Thymus (tissue), 11 donors: ENCODE data around the gene ARFGAP3. TPM values are rescaled to one million over a fixed set of nuclear protein-coding genes. Genes with fewer than 3 reads are reported as not detected.

Experiments
- DNase-seq, 9 donors: peaks; one replicate each; pipeline ENCODE4 v3.0.0-alpha.2; 2013; ENCODE audit warnings: low spot score in 9 of 9, low read depth in 6 of 9, missing footprints in 1 of 9
- H3K27ac ChIP-seq, 2 donors: one replicate each; pipeline ENCODE4 v1.5.1; 2013; ENCODE audit warnings: control low read depth in 1 of 2, low read depth in 1 of 2, low read length in 1 of 2, mild to moderate bottlenecking in 1 of 2, moderate library complexity in 1 of 2
- H3K27me3 ChIP-seq, 2 donors: one replicate each; pipeline ENCODE4 v1.5.1; 2013; ENCODE audit warnings: low read length in 1 of 2; ENCODE audit not compliant: control insufficient read depth in 2 of 2, insufficient read depth in 1 of 2
- H3K36me3 ChIP-seq, 2 donors: one replicate each; pipeline ENCODE4 v1.5.1; 2013; ENCODE audit warnings: low read length in 1 of 2, mild to moderate bottlenecking in 1 of 2, moderate library complexity in 1 of 2; ENCODE audit not compliant: control insufficient read depth in 2 of 2, insufficient read depth in 2 of 2
- H3K4me1 ChIP-seq, 2 donors: one replicate each; pipeline ENCODE4 v1.5.1; 2013; ENCODE audit warnings: low read length in 2 of 2; ENCODE audit not compliant: control insufficient read depth in 2 of 2, insufficient read depth in 2 of 2
- H3K4me3 ChIP-seq, 2 donors: one replicate each; pipeline ENCODE4 v1.5.1; 2013; ENCODE audit warnings: low read length in 2 of 2, control low read depth in 1 of 2, mild to moderate bottlenecking in 1 of 2
- H3K9me3 ChIP-seq, 2 donors: one replicate each; pipeline ENCODE4 v1.5.1; 2013; ENCODE audit warnings: low read length in 1 of 2, mild to moderate bottlenecking in 1 of 2; ENCODE audit not compliant: control insufficient read depth in 2 of 2, insufficient read depth in 1 of 2
- WGBS: extraction: QIAGEN DNeasy Blood & Tissue Kit; methylation state at CpG from one replicate; pipeline ENCODE4 v1.1.7; 2013; 5-methylcytosine and 5-hydroxymethylcytosine counted together
- polyA plus RNA-seq: library from polyadenylated mRNA; stranded (reverse); fragments of 200-250 nt; gene quantifications from one replicate; pipeline ENCODE4 v1.2.3, GENCODE V29; 2013
- total RNA-seq: library from RNA; stranded (reverse); fragments of 120-200 nt; gene quantifications from one replicate; pipeline ENCODE4 v1.2.4, GENCODE V29; 2013
- donor health status: healthy.

Gene ARFGAP3
- total and polyA plus RNA-seq, 2 donors: 29.9 to 40.0 TPM

- WGBS: 90% methylated on average over 14 of the region's 14 CpGs
- Histone ChIP-seq H3K4me3 (no peak overlapping the region), H3K4me1 (peaks cover 0 to 8% of the 10 kb centered on the region in 2 donors), H3K27me3 (no peaks in the 10 kb centered on the region), H3K27ac (no peak overlapping the region), H3K9me3 (no peaks in the 10 kb centered on the region), H3K36me3 (peaks cover 37 to 50% of the 10 kb centered on the region in 2 donors)
- DNase-seq: no peak
These were observed 30.7 kb upstream of the ARFGAP3 start for GRCh38 chr22:42887523-42888507.

- no peak for DNase-seq
- WGBS: 89% methylated on average over 7 of the region's 7 CpGs
- H3K27ac ChIP-seq: no peak overlapping the region
These were observed 30.0 kb upstream of the ARFGAP3 start for GRCh38 chr22:42887120-42887519.

GRCh38 chr22:42885446-42885845 is 28.4 kb upstream of the ARFGAP3 start:
- no peaks in the 10 kb centered on the region for H3K27me3 ChIP-seq
- WGBS: 97% methylated on average over 9 of the region's 9 CpGs
- no peak overlapping the region for H3K4me3 ChIP-seq
- no peak for DNase-seq
- H3K9me3 ChIP-seq: no peaks in the 10 kb centered on the region
- peaks cover 56 to 61% of the 10 kb centered on the region in 2 donors for H3K36me3 ChIP-seq
- H3K27ac ChIP-seq: no peak overlapping the region
- no peaks in the 10 kb centered on the region for H3K4me1 ChIP-seq

More at GRCh38 chr22:42887120-42887519, 30.0 kb upstream of the ARFGAP3 start:
- Histone ChIP-seq H3K4me3 (no peak overlapping the region), H3K4me1 (peaks cover 0 to 1% of the 10 kb centered on the region in 2 donors), H3K27me3 (no peaks in the 10 kb centered on the region), H3K9me3 (no peaks in the 10 kb centered on the region), H3K36me3 (peaks cover 41 to 54% of the 10 kb centered on the region in 2 donors)

- H3K36me3 ChIP-seq: peaks cover 59 to 61% of the 10 kb centered on the region in 2 donors
- H3K27ac ChIP-seq: no peak overlapping the region
- H3K4me1 ChIP-seq: no peaks in the 10 kb centered on the region
- H3K4me3 ChIP-seq: no peak overlapping the region
- DNase-seq: no peak
- H3K9me3 ChIP-seq: no peaks in the 10 kb centered on the region
- H3K27me3 ChIP-seq: no peaks in the 10 kb centered on the region
- 94% methylated on average over 7 of the region's 7 CpGs for WGBS
These were observed 27.7 kb upstream of the ARFGAP3 start for GRCh38 chr22:42884616-42885375.

- Histone ChIP-seq H3K9me3 (no peaks in the 10 kb centered on the region), H3K4me1 (no peaks in the 10 kb centered on the region), H3K4me3 (no peak overlapping the region), H3K27me3 (no peaks in the 10 kb centered on the region), H3K36me3 (peaks cover 59 to 61% of the 10 kb centered on the region in 2 donors), H3K27ac (no peak overlapping the region)
- 99% methylated on average over 9 of the region's 9 CpGs for WGBS
- DNase-seq: no peak
These were observed 26.9 kb upstream of the ARFGAP3 start for GRCh38 chr22:42883970-42884369.

- DNase-seq: no peak
- Histone ChIP-seq H3K4me3 (no peak overlapping the region), H3K27me3 (no peaks in the 10 kb centered on the region), H3K9me3 (no peaks in the 10 kb centered on the region), H3K4me1 (no peaks in the 10 kb centered on the region), H3K36me3 (peaks cover 56 to 61% of the 10 kb centered on the region in 2 donors), H3K27ac (no peak overlapping the region)
- 95% methylated on average over 8 of the region's 8 CpGs for WGBS
These were observed 26.0 kb upstream of the ARFGAP3 start for GRCh38 chr22:42883121-42883520.

- Histone ChIP-seq H3K27ac (no peak overlapping the region), H3K4me1 (no peaks in the 10 kb centered on the region), H3K36me3 (peaks cover 52 to 64% of the 10 kb centered on the region in 2 donors), H3K9me3 (no peaks in the 10 kb centered on the region), H3K27me3 (no peaks in the 10 kb centered on the region), H3K4me3 (no peak overlapping the region)
- DNase-seq: no peak
- 82% methylated on average over 10 of the region's 10 CpGs for WGBS
These were observed 25.0 kb upstream of the ARFGAP3 start for GRCh38 chr22:42881982-42882656.

GRCh38 chr22:42881298-42881697 is 24.2 kb upstream of the ARFGAP3 start:
- Histone ChIP-seq H3K9me3 (no peaks in the 10 kb centered on the region), H3K4me1 (no peaks in the 10 kb centered on the region), H3K27ac (no peak overlapping the region), H3K27me3 (no peaks in the 10 kb centered on the region), H3K4me3 (no peak overlapping the region), H3K36me3 (peaks cover 54 to 64% of the 10 kb centered on the region in 2 donors)
- 96% methylated on average over 12 of the region's 12 CpGs for WGBS
- DNase-seq: no peak
